Fibroblast of mammary gland (primary cell): ENCODE data around the gene GALNT18.
A peak's percentile ranks its signal among the peaks of the same experiment; 100 is the strongest.

Source experiments
- DNase-seq: peaks from one replicate; pipeline ENCODE4 v3.0.0-alpha.2; 2010; ENCODE audit warnings: low read depth
- H3K4me3 ChIP-seq: 2 replicates; pipeline ENCODE4 v1.5.1; 2011; ENCODE audit warnings: low read depth, mild to moderate bottlenecking, low read length, moderate library complexity; ENCODE audit not compliant: control insufficient read depth
- CTCF ChIP-seq: conservative IDR thresholded peaks from 2 replicates; pipeline ENCODE4 v1.5.1; 2011; ENCODE audit warnings: low read depth, low read length, inconsistent platforms; ENCODE audit not compliant: control insufficient read depth, insufficient read depth

Gene GALNT18

GRCh38 chr11:11428714-11429113 lies 193.1 kb downstream of the GALNT18 start:
- no peak for TF ChIP-seq CTCF
- H3K4me3 ChIP-seq = no peak overlapping the region
- no peak for DNase-seq

DNA sequence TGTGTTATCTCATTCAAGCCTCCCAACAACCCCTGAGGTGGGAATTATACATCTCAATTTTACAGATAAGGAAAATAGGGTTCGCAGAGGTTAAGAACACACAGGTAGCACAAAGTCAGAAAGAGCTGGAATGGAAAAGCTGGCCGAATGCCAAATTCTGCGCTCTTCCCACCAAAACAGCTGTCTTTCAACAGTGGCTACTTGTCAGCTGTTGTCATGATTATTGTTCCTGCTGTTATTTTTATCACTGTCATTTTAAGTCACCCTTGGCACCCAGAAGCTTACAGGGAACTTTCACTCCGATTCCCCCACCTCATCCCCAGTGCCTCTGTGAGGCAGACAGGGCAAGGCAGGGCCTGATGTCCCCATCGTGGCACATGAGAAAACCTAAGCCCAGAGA lies 194.3 kb downstream of the GALNT18 start:
- no peak for TF ChIP-seq CTCF
- H3K4me3 ChIP-seq = no peak overlapping the region
- no peak for DNase-seq

GRCh38 chr11:11427140-11427539 lies 194.7 kb downstream of the GALNT18 start:
- no peak for TF ChIP-seq CTCF
- DNase-seq = no peak

DNA sequence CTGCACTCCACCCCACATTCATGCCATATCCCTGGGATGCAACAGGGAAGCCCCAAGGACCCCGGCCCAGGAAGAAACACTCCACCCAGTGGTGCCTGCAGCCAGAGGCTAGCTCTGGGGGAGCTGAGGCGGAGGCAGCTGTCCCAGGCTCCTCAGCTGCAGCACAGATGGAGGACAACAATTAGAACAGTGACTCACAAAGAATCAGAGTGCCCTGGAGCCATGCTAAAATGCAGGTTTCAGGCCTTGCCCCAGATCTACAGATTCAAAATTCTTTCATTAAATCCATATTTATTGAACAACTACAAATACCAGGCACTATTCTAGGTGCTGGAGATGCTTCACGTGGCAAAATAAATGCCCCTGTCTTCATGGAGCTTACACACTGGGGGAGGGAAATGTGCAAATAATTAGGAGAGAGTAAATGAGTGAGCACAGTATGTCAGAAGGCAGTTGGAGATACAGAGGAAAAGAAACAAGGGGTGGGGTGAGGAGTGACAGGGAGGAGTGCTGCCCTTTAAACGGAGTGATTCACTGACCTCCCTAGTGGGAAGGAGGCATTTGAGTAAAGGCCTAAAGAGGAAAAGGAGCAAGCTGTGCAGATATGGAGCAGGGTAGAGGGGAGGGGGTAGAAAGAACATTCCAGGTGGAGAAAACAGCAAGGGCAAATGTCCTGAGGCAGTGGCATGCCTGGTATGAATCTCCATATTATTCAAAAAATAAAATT lies 195.4 kb downstream of the GALNT18 start:
- no peak for TF ChIP-seq CTCF
- peak; percentile 58 for DNase-seq
- H3K4me3 ChIP-seq = no peak overlapping the region

More at GRCh38 chr11:11427140-11427539, 194.7 kb downstream of the GALNT18 start:
- H3K4me3 ChIP-seq = no peak overlapping the region

- no peak overlapping the region for H3K4me3 ChIP-seq
- peak; percentile 28 for DNase-seq
- TF ChIP-seq CTCF = no peak
Measured at GRCh38 chr11:11425806-11426205, 196.0 kb downstream of the GALNT18 start.

DNA sequence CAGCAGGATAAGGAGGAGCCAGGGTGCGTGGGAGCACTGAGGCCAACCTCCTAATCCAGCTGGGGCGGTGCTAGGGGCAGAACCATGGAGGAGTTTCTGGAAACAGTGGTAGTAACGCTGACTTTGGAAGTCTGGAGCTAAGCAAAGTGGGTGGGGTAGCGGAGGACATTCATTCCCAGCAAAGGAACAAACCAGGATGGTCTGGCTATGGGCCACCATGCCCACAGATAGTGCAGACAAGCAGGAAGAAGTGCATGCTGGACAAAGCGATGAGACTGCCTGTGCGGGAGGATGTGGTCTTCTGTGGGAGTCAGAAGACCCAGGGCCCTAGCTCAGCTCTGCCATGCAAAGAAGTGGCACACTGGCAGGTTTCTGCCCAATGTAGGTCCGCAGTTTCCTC lies 197.1 kb downstream of the GALNT18 start:
- no peak overlapping the region for H3K4me3 ChIP-seq
- no peak for DNase-seq
- TF ChIP-seq CTCF = no peak

DNA sequence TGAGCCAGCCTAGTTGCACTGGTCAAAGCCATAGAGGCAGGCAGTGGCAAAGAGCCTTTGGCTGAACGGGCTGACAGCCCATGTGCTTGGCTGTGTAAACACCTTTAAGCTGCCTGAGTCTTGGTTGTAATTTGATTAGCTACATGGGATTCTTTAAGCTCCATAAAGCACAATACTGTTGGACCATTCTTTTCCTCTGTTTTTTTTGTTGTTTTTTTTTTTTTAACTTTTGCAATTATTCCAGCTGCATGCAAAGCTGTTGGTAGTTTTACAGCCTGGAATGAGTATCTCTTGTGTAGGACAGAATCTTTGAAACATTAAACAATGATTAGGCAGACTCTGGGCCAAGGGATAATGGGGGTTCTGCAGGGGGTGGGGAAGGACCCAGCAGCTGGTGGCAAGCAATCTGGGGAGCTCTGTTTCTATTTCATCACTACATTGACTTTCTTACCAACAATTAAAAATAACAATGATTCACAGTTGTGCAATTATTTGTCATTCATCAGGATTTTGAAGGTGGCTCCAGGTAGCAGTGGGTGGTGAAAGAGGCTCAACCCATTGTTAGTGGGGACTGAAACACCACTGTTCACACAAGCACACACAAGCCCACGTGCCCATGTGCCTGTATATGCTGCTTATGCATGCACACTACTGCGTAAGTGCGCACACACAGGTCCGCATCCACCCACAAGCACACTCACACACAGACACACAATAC lies 199.2 kb downstream of the GALNT18 start:
- DNase-seq = no peak
- no peak for TF ChIP-seq CTCF
- H3K4me3 ChIP-seq = no peak overlapping the region
